ENCODE measurements around the gene TRIM28.
A peak's percentile ranks its signal among the peaks of the same experiment; 100 is the strongest.
"Not testable (repeated sequence)": the region's sequence is repeated elsewhere in the genome, so short reads cannot be mapped to it uniquely, and the experiment has no call there.

TRIM28 gene

GRCh38 chr19:58519355-58520256 is 24.3 kb upstream of the TRIM28 start, which contains the start of gene ZBTB45:
Gene ZBTB45, minus strand, starts transcription at chr19:58519810. Its CDS starts 2,137 bp downstream, at chr19:58517673.
- peak; percentile 77 for DNase-seq

DNA sequence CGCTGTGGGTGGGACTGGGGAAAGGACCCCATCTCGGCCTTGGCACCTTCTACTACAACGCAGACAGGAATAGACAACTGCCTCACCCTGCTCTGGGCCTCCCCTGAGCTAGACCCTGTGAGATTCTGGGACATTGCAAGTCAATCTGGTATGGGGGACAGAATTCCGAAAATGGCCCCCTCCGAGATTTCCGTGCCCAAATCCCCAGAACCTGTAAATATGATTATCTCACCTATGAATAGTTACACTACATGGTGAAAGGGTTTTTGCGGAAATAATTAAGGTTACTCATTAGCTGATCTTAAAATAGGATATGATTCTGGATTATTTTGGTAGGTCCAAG is 23.6 kb upstream of the TRIM28 start:
- no peak for DNase-seq

DNA sequence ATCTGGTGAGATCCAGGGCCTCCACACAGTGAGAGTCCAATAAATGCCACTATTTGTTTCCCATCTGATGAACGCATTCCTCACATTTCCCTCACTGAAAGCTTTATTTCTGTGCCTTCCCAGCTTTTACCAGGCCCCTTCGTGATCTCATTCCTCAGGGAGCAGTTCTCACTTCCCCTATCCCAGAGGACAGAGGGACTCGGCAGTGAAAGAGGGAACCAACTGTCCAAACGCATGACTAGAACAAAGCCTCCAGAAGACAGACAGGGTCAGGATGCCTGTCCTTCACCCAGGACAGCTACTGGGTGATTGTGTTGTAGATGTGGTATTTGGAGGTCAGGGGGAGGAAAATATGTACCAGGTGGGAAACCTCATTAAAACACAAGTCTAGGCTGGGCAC is 22.2 kb upstream of the TRIM28 start:
- DNase-seq: no peak

DNA sequence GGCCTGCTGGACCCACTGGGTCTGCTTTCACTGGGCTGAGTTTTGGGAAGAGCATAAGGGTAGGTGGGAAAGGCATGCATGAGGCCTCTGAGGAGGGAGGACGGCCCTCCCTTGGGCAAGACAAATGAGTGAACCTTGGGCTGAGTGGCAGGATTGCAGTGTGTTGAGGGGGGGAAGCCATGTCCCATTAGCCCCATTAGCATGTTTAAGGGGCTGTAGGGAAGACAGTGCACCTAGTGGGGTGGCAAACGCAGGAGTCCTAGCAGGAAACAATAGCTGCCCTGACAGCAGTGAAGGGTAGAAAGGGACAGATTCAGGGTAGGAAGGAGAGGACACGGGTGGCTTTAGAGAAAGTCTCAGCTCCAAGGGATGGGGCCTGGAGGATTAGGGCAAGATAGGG is 21.2 kb upstream of the TRIM28 start:
- no peak for DNase-seq

GRCh38 chr19:58529405-58529804 is 14.5 kb upstream of the TRIM28 start:
- no peak for DNase-seq

- no peak for DNase-seq
Observed at GRCh38 chr19:58531034-58531840, 12.6 kb upstream of the TRIM28 start.

DNA sequence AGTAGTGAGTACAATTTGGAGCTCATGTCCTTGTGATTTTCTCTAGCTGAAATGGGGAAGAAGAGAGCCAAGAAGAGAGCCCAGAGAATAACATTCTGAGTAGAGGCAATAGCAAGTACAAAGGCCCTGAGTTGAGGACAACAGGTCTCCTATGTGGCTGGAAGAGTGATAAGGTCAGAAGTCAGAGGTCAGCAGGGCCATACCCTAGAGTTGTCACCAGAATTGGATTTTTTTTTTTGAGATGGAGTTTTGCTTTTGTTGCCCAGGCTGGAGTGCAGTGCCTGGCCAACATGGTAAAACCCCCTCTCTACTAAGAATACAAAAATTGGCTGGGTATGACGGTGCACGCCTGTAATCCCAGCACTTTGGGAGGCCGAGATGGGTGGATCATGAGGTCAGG is 8.0 kb upstream of the TRIM28 start:
- DNase-seq: no peak

DNA sequence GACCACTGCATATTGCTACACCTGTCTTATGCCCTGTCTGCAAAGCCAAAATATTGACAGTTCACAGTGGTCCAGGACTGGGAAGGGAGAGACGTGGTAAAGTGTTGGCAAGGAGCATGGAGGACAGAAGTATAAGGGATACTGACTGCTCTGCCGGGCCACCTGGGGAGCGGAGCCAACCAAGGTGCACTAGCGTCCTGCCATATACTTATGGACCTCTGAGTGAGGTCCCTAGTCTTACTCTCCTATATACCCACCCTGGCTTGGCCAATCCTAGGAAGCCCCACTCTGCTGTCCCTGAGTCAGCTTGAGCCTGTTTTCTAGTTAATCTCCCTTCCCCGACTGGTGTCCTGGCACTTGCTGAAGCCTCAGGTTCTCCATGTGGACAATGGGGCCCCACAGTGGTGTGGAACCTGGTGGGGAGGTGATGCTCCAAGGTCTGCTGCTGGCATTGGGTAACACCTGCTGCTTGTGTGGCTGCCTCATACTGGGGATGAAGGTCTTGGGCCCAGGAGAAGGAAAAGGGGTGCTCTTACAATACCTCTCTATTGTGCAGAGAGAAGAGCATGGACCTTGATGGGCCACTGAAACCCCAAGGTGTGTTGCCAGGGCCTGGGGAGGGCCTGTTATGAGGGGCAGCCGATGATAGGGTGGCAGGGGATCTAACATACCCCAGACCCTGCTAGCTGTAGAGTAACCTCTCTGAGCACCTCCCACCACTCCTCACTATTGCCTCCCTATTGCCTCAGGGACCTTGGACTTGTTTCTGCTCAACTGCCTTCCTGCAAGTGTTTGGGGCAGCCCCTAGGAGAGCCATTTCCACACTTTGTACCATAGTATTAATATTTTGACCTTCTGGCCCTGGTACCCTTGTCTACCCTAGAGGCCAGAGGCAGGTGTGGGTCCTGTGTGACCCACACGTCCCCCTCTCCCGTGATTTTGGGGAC is 6.7 kb upstream of the TRIM28 start:
- DNase-seq: no peak

DNA sequence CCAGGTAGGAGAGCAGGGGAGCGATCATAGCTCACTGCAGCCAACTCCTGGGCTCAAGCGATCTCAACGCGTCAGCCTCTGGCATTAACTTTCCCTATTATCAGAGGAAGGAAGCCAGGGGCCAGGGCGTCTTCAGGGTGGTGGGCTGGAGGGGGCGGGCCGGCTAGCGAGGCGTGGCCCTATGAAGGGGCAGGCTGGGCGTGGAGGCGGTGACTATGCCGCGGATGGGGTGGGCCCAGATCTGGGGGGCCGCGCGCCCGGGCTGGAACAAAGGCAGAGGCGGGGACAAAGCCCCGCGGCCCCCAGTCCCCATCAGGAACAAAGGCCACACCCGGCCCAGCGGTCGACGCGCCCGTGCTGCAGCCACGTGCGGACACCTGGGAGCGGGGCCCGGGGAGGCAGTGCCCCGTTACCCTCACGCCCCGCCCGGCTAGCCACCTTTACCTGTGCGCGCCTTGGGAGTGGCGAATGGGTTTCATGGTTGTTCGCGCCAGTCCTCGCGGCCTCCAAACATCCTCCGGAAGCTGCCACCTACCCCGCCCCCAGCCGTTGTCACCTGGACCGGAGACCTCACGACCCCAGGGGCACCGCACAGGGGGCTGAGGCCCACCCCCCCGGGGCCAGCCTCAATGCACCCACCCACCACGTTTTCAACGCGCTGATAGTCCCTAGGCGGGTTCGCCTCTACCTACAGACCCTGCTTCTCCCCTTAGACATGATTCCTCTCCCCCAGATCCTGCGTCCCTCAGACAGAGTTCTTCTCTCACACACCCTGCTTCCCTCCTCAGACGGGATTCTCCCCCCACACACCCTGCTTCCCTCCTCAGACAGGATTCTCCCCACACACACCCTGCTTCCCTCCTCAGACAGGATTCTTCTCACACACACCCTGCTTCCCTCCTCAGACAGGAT is 5.4 kb upstream of the TRIM28 start:
- no peak for DNase-seq

GRCh38 chr19:58539169-58539559 is 4.7 kb upstream of the TRIM28 start:
- DNase-seq: not testable (repeated sequence)

- not testable (repeated sequence) for DNase-seq
Observed at GRCh38 chr19:58542641-58543372, 1.1 kb upstream of the TRIM28 start.

DNA sequence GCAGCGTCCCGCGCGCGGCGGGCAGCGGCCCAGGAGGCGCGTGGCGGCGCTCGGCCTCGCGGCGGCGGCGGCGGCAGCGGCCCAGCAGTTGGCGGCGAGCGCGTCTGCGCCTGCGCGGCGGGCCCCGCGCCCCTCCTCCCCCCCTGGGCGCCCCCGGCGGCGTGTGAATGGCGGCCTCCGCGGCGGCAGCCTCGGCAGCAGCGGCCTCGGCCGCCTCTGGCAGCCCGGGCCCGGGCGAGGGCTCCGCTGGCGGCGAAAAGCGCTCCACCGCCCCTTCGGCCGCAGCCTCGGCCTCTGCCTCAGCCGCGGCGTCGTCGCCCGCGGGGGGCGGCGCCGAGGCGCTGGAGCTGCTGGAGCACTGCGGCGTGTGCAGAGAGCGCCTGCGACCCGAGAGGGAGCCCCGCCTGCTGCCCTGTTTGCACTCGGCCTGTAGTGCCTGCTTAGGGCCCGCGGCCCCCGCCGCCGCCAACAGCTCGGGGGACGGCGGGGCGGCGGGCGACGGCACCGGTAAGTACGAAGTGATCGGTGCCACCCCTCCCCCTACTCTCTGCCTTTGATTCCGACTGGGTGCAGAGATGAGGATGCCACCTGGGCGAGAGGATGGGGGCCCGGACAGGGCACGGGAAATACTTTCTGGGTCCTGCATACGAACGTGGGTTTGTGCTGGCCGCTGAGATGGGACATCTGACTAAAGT is 874 bp downstream of the TRIM28 start:
- DNase-seq: peak; percentile 72

- DNase-seq: no peak
Observed at GRCh38 chr19:58545286-58546018, 1.6 kb downstream of the TRIM28 start.

- no peak for DNase-seq
Observed at GRCh38 chr19:58546019-58546530, 2.2 kb downstream of the TRIM28 start.

GRCh38 chr19:58547323-58548312 is 3.8 kb downstream of the TRIM28 start:
- DNase-seq: no peak

- DNase-seq: no peak
Observed at GRCh38 chr19:58548859-58549663, 5.2 kb downstream of the TRIM28 start.
